Hindlimb muscle (tissue), 1 donor: ENCODE results near the gene TRMT112. TPM values are rescaled to one million over a fixed set of nuclear protein-coding genes. Genes with fewer than 3 reads are reported as not detected.

Source experiments
- DNase-seq: peaks from one replicate; pipeline ENCODE4 v3.0.0-alpha.2; 2013
- polyA plus RNA-seq: library from polyadenylated mRNA; unstranded; fragments of 120-200 nt; gene quantifications from one replicate; pipeline ENCODE4 v1.2.1, GENCODE V29; 2013; ENCODE audit not compliant: insufficient read length

TRMT112 gene
- polyA plus RNA-seq: 179 TPM

DNA sequence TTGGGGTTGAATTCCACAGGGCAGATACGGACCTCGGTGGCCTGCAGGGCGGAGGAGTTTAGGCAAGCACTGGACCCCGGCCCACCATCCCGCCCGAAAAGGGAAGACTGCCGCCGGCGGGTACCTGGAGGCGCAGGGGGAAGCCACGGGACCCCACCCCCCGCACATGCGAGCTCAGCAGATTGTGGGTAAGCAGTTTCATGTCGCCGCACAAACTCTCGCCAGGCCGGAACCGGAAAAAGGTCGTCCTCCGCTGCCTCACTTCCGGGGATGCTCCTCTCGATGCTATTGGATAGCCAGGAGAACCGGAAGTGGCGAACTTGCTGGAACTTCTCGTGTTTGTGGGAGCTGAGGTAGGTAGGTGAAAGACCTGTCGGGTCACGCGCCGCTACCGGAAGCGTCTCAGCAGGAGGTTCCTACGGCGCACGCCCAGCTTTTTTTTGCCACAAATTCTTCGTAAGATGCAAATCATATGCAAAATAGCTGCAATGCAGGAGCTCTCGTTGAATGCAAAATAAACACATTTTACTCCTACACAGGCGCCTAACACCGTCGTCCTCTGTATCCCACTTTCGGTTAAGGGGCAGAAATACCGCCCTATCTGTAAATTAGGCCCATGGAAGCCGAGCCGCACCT, at the start of gene TRMT112:
TSS of gene TRMT112 (minus strand) at position 235 of the 636 bp plus-strand sequence. CDS start at position 202, 33 bp downstream.
- peak; percentile 96 for DNase-seq

DNA sequence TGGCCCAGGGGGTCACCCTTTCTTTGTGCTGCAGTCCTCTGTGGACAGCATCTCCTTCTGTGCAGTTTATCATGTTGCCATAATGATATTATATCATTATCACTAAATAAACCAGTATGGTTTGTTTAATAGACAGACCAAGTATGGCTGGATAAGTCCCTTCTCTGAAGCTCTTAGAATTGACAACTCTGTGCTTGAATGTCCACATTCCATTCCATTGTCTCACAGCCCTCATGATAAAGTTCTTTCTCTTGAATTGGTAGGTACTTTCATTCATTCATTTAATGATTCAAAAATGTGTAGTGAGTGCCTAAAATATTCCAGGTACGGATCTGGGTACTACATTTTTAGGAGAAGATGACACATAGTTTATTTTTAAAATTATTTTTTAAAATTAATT, 49.4 kb upstream of the TRMT112 start:
- no peak for DNase-seq

DNA sequence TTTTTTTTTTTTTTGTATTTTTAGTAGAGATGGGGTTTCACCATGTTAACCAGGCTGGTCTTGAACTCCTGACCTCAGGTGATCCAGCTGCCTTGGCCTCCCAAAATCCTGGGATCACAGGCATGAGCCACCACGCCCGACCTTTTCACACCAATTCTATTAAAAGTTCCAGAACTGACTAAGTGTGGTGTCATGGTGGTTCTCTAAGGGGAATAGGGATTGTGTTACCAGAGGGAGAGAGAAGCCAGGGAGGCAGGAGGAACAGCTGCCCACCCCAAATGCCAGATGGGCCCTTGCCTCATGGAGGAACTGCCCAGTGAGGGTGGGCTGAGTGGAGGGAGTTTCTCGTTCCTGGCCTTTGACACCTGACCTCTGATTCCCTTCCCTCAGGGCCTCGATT, 47.6 kb upstream of the TRMT112 start:
- DNase-seq: no peak

DNA sequence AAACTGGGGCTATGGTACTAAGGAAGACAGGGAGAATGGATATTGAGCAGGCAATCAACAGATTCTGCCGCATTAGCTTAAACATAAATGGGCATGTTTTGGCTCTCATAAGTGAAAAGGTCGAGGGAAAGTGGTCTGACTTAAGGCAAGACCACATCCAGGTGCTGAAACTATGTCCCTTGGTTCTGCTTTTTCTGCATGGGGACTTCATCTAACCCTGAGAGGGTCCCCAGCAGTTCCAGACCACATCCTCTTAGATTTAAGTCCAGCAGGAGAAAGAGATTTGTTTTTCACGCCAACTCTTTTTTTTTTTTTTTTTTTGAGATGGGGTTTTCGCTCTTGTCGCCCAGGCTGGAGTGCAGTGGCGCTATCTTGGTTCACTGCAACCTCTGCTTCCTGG, 47.1 kb upstream of the TRMT112 start:
- no peak for DNase-seq

DNA sequence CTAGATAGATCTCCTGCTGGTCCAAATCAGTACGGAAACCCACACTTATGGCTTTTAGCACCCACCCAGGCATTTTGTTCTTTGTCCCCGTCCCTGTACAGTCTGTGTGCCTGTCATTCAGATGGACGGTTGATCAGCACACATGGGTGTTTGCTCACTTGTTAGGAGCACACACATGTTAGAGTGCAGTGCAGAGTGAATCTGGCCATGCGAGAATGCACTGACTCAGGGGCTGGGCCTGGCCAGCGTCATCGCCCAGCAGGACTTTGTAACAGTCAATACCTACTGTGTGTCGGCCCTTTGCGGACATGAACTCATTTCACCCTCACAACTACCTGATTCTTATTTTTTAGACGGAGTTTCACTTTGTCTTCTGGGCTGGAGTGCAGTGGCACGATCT, 45.0 kb upstream of the TRMT112 start:
- no peak for DNase-seq

DNA sequence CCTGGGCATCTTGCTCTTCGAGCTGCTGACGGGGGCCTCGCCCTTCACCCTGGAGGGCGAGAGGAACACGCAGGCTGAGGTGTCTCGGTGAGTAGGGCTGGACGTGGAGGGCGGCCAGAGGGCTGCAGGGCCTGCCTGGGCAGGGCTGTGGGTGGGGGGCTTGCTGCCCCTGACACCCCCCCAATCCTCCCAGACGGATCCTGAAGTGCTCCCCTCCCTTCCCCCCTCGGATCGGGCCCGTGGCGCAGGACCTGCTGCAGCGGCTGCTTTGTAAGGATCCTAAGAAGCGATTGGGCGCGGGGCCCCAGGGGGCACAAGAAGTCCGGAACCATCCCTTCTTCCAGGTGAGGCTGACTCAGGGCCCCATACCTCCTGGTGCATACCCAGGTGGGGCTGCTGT, 44.3 kb upstream of the TRMT112 start:
- DNase-seq: no peak

DNA sequence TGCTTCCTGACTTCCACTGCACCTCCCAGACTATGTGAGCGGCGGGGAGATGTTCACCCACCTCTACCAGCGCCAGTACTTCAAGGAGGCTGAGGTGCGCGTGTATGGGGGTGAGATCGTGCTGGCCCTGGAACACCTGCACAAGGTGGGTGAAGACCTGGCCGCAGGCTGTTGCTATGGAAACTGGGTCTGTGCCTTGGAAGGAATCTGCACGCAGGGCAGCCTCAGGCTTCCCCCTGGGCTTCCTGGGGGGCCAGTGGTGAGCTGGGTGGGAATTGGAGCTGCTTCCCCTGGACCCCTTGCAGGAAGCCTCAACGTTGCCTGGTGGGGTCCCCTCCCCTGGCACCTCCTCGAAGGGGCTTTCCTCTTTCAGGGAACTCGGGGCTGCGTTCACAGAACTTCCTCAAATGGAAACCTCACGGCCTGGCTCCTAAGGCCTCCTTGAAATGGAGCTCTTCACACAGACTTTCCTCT, 43.1 kb upstream of the TRMT112 start:
- DNase-seq: no peak

DNA sequence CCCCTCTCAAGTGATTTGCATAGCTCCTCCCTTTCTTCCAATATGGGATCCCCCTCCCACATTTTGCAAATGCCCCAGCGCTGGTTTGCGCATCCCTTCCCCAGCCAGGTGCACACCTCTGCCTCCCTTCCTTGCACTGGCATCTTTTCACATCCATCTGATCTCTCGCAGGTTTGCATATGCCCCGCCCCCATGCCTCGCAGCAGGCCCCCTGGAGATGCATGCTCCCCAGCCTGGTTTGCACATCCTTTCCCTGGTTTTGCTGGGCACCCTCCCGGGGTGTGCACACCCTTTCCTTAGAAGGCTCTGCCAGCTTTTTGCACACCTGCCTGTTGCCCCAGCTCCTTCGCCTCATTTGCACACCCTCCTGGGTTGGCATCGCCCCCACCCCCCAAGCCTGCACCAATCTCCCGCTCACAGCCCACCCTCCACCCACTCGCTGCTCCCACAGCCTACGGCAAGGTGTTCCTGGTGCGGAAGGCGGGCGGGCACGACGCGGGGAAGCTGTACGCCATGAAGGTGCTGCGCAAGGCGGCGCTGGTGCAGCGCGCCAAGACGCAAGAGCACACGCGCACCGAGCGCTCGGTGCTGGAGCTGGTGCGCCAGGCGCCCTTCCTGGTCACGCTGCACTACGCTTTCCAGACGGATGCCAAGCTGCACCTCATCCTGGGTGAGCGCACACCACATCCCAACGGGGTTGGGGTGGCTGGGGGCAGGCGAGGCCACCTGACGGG, 42.5 kb upstream of the TRMT112 start:
- no peak for DNase-seq

DNA sequence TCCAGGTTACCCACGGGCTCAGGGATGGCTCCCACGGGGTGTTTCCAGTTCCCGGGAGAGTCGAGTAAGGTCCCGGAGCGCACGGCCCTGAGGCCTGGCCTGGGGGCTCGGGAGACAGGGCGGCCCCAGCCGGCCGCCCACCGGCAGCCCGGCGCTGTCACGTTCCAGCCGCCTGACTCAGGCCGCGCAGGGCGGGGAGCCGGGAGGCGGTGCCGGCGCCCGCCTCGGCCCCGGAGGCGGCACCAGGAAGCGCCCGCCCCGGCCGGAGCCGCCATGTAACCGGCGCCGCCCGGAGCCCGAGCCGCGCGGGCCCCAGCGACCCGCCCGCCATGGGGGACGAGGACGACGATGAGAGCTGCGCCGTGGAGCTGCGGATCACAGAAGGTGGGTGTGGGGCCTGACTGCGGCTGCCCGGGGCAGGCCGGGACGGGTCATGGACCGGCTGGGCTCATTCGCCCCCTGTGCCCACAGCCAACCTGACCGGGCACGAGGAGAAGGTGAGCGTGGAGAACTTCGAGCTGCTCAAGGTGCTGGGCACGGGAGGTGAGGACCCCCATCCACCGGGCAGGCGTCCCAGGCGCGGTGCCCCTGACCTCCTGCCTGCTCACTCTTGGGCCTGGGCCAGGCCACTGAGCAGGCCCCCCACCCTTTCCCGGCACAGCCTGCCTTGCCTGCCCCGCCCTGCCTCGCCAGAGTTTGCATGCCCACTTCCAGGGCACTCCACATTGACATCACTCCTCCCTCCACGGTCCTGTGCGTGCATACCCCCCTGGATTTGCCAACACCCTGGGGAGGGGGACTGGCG, 41.8 kb upstream of the TRMT112 start, which contains the start of gene RPS6KA4:
TSS of gene RPS6KA4 (plus strand) at position 256 of the 805 bp plus-strand sequence. CDS start at position 330, 74 bp downstream.
- DNase-seq: peak; percentile 84

DNA sequence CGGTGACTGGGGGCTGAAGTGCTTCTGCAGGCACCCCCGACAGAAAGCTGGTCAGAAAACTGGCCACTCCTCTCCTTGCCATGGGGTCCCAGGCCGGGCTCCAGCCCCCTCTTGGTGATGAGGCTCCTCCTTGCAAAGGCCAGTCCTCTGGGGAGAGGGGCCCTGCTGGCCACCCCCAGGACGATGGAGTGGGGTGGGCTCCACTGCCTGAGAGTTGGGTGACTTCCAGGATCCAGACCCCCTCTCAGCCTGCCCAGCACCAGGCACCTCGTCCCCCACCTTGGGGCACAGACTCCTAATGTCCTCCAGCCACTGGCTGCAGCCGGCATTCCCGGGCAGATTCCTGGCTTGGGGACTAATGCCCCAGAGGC, 41.2 kb upstream of the TRMT112 start:
- DNase-seq: no peak

DNA sequence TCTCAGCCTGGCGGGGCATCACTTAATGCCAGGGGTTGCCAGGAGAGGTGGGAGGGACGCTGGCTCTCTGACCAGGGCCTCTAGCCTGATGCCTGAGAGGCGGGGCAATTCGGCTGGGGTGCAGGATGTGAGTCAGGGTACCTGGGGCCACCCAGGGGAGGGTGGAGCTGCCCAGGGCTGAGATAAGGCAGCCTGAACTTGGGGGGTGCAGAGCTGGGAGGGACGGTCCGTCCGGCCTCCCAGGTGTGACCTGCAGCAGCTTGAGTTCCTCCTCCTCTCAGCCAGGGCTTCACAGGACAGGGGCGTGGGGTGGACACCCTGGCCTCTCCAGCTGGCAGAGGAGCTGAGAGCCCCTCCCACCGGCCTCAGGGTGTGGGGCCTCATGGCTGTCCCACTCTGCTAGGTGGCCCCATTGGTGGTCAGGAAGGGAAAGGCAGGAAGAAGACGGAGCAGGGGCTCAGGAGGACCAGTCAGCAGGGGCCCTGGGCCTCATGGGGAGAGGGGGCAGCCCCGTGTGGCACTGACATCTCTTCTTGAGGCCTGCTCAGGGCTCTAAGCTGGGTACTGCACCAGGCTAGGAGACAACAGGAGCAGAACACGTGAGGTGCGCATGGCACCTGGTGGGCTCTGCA, 40.7 kb upstream of the TRMT112 start:
- DNase-seq: no peak

DNA sequence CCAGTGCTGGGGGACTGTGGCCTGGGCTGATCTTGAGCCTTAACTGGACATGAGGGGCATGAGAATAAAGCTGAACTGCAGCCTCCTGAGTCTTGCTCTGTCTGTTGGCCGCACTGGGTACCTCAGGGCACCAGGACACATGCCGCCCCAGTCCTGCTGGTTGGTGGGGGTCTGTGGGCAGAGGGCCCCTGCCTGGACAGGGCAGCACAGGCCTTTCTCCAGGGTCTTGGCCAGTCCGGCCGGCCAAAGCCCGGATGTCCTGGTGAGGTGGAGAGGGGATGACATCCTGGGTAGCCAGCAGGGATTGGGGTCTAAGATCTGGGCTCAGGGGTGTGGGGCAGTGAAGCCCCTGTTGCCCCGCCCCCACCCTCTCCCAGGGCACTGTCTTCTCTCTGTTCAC, 40.1 kb upstream of the TRMT112 start:
- DNase-seq: no peak

DNA sequence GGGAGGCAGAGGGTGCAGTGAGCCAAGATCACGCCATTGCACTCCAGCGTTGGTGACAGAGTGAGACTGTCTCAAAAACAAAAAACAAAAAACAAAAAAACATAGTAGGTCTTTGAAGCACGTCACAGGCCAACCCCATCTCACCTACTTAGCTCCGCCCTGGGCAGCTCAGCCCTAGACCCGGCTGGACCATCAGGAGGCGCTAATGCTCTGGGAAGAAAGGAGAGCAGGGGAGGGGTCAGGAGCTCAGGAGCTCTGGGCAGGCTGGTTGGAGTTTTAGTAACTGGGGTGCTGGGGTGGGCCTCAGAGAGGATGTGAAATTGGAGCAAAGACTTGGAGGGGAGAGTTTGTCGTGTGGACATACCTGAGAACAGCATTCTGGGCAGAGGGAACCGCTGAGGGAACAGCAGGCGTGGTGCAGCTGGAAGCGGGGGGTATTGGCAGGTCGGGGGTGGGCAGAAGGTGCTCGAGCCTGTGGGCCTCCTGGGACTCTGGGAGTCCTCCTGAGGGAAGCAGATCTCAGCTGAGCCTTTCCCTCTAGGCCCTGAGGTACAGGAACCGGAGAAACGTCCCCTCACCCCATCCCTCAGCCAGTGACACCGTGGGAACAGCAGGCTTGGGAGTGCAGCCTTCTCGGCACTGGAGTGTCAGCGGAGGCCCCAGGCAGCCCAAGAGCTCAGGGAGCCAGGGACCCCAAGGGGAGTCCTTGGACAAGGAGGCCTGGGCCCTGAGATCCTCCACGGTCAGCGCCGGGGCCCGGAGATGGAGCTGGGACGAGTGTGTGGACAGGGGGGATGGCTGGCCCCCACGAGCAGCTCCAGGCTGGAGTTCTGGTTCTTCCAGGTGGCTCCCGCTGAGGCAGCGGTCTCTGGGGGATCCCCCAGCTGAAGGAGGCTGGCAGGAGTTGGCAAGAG, 39.4 kb upstream of the TRMT112 start:
- DNase-seq: no peak

DNA sequence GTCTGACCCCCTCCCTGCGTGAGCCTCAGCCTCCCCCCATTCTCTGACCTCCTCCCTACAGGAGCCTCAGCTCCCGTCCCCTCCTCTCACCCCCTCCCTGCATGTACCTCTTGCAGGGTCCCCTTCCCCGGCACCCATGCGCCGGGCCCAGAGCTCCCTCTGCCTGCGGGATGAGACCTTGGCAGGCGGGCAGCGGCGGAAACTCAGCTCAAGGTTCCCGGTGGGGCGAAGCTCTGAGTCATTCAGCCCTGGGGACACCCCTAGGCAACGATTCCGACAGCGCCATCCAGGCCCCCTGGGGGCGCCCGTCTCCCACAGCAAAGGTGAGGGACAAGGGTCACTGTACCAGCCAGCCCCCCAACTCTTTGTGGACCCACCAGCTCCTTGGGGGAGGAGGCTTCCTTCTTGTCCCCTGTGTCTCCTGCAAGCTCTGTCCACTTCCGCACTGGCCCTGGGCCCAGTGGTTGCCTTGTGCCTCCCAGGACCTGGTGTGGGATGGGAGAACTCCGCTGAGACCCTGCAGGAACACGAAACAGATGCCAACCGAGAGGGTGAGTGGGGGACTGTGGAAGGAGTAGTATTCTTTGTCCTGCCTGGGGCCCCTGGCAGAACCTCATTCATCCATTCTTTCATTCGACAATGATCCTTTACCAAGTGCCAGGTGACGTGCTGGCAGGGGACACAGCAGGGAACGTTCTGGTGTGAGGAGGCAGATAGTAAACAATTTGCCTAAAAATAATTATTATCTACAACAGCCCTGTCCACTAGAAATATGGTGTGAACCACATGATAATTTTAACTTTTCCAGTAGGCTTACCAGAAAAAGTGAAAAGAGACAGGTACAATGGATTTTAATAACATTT, 38.0 kb upstream of the TRMT112 start:
- DNase-seq: peak; percentile 61

DNA sequence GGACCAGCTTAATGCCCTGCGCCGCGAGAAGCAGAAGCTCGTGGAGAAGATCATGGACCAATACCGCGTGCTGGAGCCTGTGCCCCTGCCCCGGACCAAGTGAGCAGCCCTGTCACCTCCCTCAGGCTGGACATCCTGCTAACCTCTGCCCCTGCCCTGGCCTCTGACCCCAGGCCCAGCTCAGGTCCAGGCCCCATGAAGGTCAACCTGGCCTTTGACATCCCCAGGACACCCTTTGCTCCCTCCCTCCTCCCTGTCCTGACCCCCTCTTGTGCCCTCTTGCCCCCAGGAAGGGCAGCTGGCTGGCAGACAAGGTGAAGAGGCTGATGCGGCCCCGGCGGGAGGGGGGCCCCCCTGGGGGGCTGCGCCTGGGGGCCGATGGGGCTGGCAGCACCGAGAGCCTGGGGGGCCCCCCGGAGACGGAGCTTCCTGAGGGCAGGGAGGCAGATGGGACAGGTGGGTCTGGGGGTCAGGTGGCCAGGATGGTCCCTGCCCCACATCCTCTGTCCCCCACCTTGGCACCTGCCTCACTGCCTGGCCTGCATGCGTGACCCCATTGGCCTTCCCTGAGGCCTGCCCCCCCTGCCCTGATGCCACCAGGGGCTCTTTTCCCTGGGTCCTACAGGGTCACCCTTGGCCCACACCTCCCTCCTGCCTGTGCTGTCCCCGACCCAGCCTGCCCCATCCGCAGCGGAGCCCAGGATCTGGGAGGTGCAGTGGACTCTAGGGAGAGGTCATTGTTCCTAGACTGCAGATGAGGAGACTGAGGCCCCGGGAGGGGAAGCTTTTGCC, 36.6 kb upstream of the TRMT112 start:
- no peak for DNase-seq

DNA sequence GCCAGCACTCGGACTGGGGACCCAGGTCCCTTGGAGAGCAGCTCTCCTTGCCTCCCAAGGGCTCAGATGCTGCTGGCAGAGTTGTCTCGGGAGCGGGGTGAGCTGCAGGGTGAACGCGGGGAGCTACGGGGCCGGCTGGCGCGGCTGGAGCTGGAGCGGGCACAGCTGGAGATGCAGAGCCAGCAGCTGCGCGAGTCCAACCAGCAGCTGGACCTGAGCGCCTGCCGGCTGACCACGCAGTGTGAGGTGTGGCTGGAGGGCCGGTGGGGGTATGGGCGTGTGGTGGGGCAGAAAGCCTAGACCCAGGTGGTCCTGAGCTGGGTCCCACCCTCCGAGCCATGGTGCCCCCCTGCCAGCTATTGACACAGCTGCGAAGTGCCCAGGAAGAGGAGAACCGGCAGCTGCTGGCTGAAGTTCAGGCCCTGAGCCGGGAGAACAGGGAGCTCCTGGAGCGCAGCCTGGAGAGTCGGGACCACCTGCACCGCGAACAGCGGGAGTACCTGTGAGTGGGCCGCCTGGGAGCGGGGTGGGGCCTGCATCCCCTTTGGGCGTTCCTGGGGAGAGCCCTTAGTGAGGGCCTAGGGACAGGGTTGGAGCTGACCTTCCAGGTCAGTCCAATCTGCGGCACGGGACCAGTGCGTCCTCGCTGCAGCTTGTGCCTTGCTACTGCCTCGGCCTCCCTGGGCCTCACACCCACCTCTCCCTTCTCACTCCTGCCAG, 35.8 kb upstream of the TRMT112 start:
- DNase-seq: no peak

DNA sequence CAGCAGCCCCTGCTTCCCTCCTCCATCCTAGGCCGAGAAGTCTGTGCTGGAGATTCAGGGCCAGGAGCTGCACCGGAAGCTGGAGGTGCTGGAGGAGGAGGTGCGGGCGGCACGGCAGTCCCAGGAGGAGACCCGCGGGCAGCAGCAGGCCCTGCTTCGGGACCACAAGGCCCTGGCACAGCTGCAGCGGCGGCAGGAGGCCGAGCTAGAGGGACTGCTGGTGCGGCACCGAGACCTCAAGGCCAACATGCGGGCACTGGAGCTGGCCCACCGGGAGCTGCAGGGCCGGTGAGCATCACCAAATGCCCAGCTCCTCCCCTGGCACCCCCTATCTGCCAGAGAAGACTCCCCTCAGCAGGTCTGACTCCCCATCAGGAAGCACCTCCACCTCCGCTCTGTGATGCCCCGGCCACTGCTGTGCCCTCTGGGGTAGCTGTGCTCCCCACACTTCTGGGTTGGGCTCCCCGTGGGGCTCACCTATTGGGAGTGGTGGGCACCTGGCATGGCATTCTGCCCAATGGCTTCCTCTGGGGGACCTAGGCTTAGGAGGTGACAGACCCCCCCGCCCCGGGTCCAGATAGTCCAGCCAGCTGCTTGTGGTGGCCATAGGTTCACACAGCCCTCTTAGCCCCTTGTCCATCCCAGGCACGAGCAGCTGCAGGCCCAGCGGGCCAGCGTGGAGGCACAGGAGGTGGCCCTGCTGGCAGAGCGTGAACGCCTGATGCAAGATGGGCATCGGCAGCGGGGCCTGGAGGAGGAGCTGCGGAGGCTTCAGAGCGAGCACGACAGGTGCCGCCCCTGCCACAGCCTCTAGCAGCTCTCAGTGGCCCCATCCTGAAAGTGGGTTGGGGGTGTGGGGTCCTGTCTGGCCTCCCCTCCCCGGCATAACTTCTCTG, 35.0 kb upstream of the TRMT112 start:
- DNase-seq: no peak

DNA sequence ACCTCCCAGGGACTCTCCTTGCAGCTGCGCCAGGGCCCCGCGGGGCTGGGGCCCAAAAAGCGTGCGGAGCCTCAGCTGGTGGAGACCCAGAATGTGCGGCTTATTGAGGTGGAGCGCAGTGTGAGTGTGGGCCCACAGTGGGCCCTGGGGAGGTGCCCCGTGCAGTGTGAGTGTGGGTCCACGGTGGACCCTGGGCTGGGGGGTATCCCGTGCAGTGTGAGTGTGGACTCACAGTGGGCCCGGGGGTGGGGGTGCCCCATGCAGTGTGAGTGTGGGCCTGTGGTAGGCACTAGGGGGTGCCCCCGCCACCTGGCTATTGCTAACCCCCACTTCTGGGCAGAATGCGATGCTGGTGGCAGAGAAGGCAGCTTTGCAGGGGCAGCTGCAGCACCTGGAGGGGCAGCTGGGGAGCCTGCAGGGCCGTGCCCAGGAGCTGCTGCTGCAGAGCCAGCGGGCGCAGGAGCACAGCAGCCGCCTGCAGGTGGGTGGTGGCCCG, 33.8 kb upstream of the TRMT112 start:
- DNase-seq: no peak
